Stimulated activated CD4-positive, alpha-beta T cell treated with anti-CD3 and anti-CD28 coated beads, Interleukin-15, amount 100 ng/mL, for 24 hours (primary cell): Measurements from ENCODE around the gene ANXA1.

Source experiments
- DNase-seq: peaks from one replicate; pipeline ENCODE4 v3.0.0-alpha.2; 2020

ANXA1 gene

GRCh38 chr9:73151653-73152542 is at the start of gene ANXA1:
ANXA1 (plus strand) TSS chr9:73151865; CDS start chr9:73158536, 6,671 bp downstream.
- no peak for DNase-seq

GRCh38 chr9:73104342-73104741 is 47.3 kb upstream of the ANXA1 start:
- DNase-seq = no peak

GRCh38 chr9:73104921-73105320 is 46.7 kb upstream of the ANXA1 start:
- no peak for DNase-seq

GRCh38 chr9:73107489-73108069 is 44.1 kb upstream of the ANXA1 start:
- DNase-seq = peak; percentile 67

- DNase-seq = no peak
Measured at GRCh38 chr9:73114058-73114457, 37.6 kb upstream of the ANXA1 start.

- no peak for DNase-seq
Measured at GRCh38 chr9:73114958-73115357, 36.7 kb upstream of the ANXA1 start.

- DNase-seq = no peak
Measured at GRCh38 chr9:73116031-73116430, 35.6 kb upstream of the ANXA1 start.

- DNase-seq = no peak
Measured at GRCh38 chr9:73116880-73117279, 34.8 kb upstream of the ANXA1 start.

GRCh38 chr9:73118286-73118685 is 33.4 kb upstream of the ANXA1 start:
- no peak for DNase-seq

- no peak for DNase-seq
Measured at GRCh38 chr9:73118898-73119554, 32.6 kb upstream of the ANXA1 start.

- DNase-seq = no peak
Measured at GRCh38 chr9:73121375-73121935, 30.2 kb upstream of the ANXA1 start.

- DNase-seq = no peak
Measured at GRCh38 chr9:73125651-73126050, 26.0 kb upstream of the ANXA1 start.

- DNase-seq = no peak
Measured at GRCh38 chr9:73129941-73130685, 21.6 kb upstream of the ANXA1 start.

- no peak for DNase-seq
Measured at GRCh38 chr9:73131461-73131860, 20.2 kb upstream of the ANXA1 start.

GRCh38 chr9:73132034-73132776 is 19.5 kb upstream of the ANXA1 start:
- peak; percentile 65 for DNase-seq

GRCh38 chr9:73133022-73133651 is 18.5 kb upstream of the ANXA1 start:
- no peak for DNase-seq

GRCh38 chr9:73133921-73134407 is 17.7 kb upstream of the ANXA1 start:
- no peak for DNase-seq

- DNase-seq = no peak
Measured at GRCh38 chr9:73135394-73135793, 16.3 kb upstream of the ANXA1 start.

- DNase-seq = no peak
Measured at GRCh38 chr9:73137286-73137899, 14.3 kb upstream of the ANXA1 start.

- DNase-seq = no peak
Measured at GRCh38 chr9:73137914-73138313, 13.8 kb upstream of the ANXA1 start.

GRCh38 chr9:73138516-73138915 is 13.1 kb upstream of the ANXA1 start:
- DNase-seq = no peak
